PFSK-1 (cell line): ENCODE results near the gene AVPI1. TPM values are rescaled to one million over a fixed set of nuclear protein-coding genes. Genes with fewer than 3 reads are reported as not detected.

ENCODE experiments used
- FOXP2 ChIP-seq: optimal IDR thresholded peaks from 2 replicates; pipeline ENCODE3; 2011; ENCODE audit warnings: borderline replicate concordance, control low read depth, inconsistent platforms; ENCODE audit not compliant: insufficient read depth; ENCODE audit errors: extremely low read length, extremely low read depth
- POLR2AphosphoS5 ChIP-seq: IDR thresholded peaks from 2 replicates; pipeline ENCODE4 v1.6.1; 2012; ENCODE audit warnings: low read depth, mild to moderate bottlenecking, control low read depth, low read length, moderate library complexity
- REST ChIP-seq, 2 experiments: IDR thresholded peaks; 2 replicates each; pipeline versions ENCODE4 v1.6.1 to v1.8.0; 2011 to 2012; ENCODE audit warnings: low read depth in 2 of 2, low read length in 2 of 2, control low read depth in 1 of 2, inconsistent platforms in 1 of 2, mild to moderate bottlenecking in 1 of 2, moderate library complexity in 1 of 2; ENCODE audit not compliant: insufficient read depth in 1 of 2
- SIN3A ChIP-seq: IDR thresholded peaks from 2 replicates; pipeline ENCODE4 v1.6.1; 2012; ENCODE audit warnings: mild to moderate bottlenecking, low read length, moderate library complexity, borderline replicate concordance; ENCODE audit not compliant: insufficient read depth
- TAF1 ChIP-seq: IDR thresholded peaks from 2 replicates; pipeline ENCODE4 v1.6.1; 2012; ENCODE audit warnings: low read length, control low read depth, borderline replicate concordance; ENCODE audit not compliant: insufficient read depth
- polyA plus RNA-seq: library from polyadenylated mRNA; unstranded; fragments of >200 nt; gene quantifications from one replicate; pipeline ENCODE4 v1.2.1, GENCODE V29; 2012; ENCODE audit warnings: low read depth, missing spikeins; ENCODE audit not compliant: insufficient read length

The AVPI1 gene
- 15.6 TPM for polyA plus RNA-seq

GRCh38 chr10:97686962-97687784, at the start of gene AVPI1:
Gene AVPI1, minus strand, starts transcription at chr10:97687241. Its CDS starts 7,336 bp downstream, at chr10:97679905.
- TF ChIP-seq SIN3A (no peak), FOXP2 (peak; percentile 98)

- TF ChIP-seq REST (IDR thresholded peaks at IDR 0.05; ENCODE audit: insufficient read depth in 1 of 2, low read depth in 2 of 2, low read length in 2 of 2) (no peak), POLR2AphosphoS5 (no peak)
Observed at GRCh38 chr10:97736403-97736901, 49.4 kb upstream of the AVPI1 start.

GRCh38 chr10:97734021-97734420, 47.0 kb upstream of the AVPI1 start:
- no peak for TF ChIP-seq FOXP2
- TF ChIP-seq TAF1 = no peak
- TF ChIP-seq POLR2AphosphoS5 = no peak
- TF ChIP-seq SIN3A = no peak
- TF ChIP-seq REST (IDR thresholded peaks at IDR 0.05; ENCODE audit: insufficient read depth in 1 of 2, low read depth in 2 of 2, low read length in 2 of 2) = no peak

GRCh38 chr10:97733256-97733655, 46.2 kb upstream of the AVPI1 start:
- TF ChIP-seq REST (IDR thresholded peaks at IDR 0.05; ENCODE audit: insufficient read depth in 1 of 2, low read depth in 2 of 2, low read length in 2 of 2) = no peak
- no peak for TF ChIP-seq POLR2AphosphoS5
- TF ChIP-seq SIN3A = no peak
- no peak for TF ChIP-seq FOXP2
- TF ChIP-seq TAF1 = no peak

GRCh38 chr10:97732052-97732359, 45.0 kb upstream of the AVPI1 start:
- TF ChIP-seq REST (IDR thresholded peaks at IDR 0.05; ENCODE audit: insufficient read depth in 1 of 2, low read depth in 2 of 2, low read length in 2 of 2) (no peak), POLR2AphosphoS5 (no peak), TAF1 (no peak)
